HG03460 (cell line): ENCODE data around the gene EIF2B1.
A peak's percentile ranks its signal among the peaks of the same experiment; 100 is the strongest.
"Not testable (repeated sequence)": the region's sequence is repeated elsewhere in the genome, so short reads cannot be mapped to it uniquely, and the experiment has no call there.

Source experiments
- ATAC-seq: cut with Tn5 transposase; IDR thresholded peaks from one replicate; pipeline ENCODE4 v1.9.1; 2021; ENCODE audit not compliant: unreplicated experiment

EIF2B1 gene

GRCh38 chr12:123621101-123621500, 12.4 kb downstream of the EIF2B1 start:
- no peak for ATAC-seq

GRCh38 chr12:123617580-123617979, 15.9 kb downstream of the EIF2B1 start:
- no peak for ATAC-seq

- ATAC-seq, result no peak
These were observed 16.3 kb downstream of the EIF2B1 start for GRCh38 chr12:123617144-123617543.

- no peak for ATAC-seq
These were observed 19.0 kb downstream of the EIF2B1 start for GRCh38 chr12:123614531-123614930.

GRCh38 chr12:123614110-123614509, 19.4 kb downstream of the EIF2B1 start:
- no peak for ATAC-seq

- ATAC-seq, result no peak
These were observed 25.3 kb downstream of the EIF2B1 start for GRCh38 chr12:123608182-123608581.

GRCh38 chr12:123607756-123608155, 25.7 kb downstream of the EIF2B1 start:
- no peak for ATAC-seq

GRCh38 chr12:123603495-123603894, 30.0 kb downstream of the EIF2B1 start:
- ATAC-seq, result not testable (repeated sequence)

GRCh38 chr12:123602651-123603195, 30.8 kb downstream of the EIF2B1 start:
- ATAC-seq, result no peak

GRCh38 chr12:123601602-123602489, 31.6 kb downstream of the EIF2B1 start, which contains the start of gene DDX55:
Gene DDX55 (plus strand): TSS chr12:123602099. CDS start chr12:123602149, 50 bp downstream.
- peak; percentile 87 for ATAC-seq

GRCh38 chr12:123599721-123600120, 33.8 kb downstream of the EIF2B1 start:
- no peak for ATAC-seq

- ATAC-seq, result no peak
These were observed 34.2 kb downstream of the EIF2B1 start for GRCh38 chr12:123599310-123599709.

- ATAC-seq, result no peak
These were observed 35.0 kb downstream of the EIF2B1 start for GRCh38 chr12:123598522-123598921.

GRCh38 chr12:123597100-123597499, 36.4 kb downstream of the EIF2B1 start:
- no peak for ATAC-seq

- no peak for ATAC-seq
These were observed 37.8 kb downstream of the EIF2B1 start for GRCh38 chr12:123595729-123596128.

- no peak for ATAC-seq
These were observed 41.6 kb downstream of the EIF2B1 start for GRCh38 chr12:123591702-123592481.

- ATAC-seq, result no peak
These were observed 52.7 kb downstream of the EIF2B1 start for GRCh38 chr12:123580772-123581171.

GRCh38 chr12:123578829-123579228, 54.7 kb downstream of the EIF2B1 start:
- not testable (repeated sequence) for ATAC-seq

GRCh38 chr12:123578243-123578642, 55.2 kb downstream of the EIF2B1 start:
- no peak for ATAC-seq

- no peak for ATAC-seq
These were observed 56.9 kb downstream of the EIF2B1 start for GRCh38 chr12:123576611-123577010.

GRCh38 chr12:123573870-123574269, 59.6 kb downstream of the EIF2B1 start:
- ATAC-seq, result no peak

GRCh38 chr12:123572391-123572790, 61.1 kb downstream of the EIF2B1 start:
- ATAC-seq, result no peak
